Hematopoietic multipotent progenitor cell treated with erythropoietin and hydrocortisone succinate and interleukin-3 and kit ligand, for 15 days (in vitro differentiated cells): Measurements from ENCODE around the gene FAM98C.
"Not testable (repeated sequence)": the region's sequence is repeated elsewhere in the genome, so short reads cannot be mapped to it uniquely, and the experiment has no call there.

ENCODE experiments used
- DNase-seq: peaks from one replicate; pipeline ENCODE4 v3.0.0-alpha.2; 2015; ENCODE audit warnings: low spot score

FAM98C gene

GRCh38 chr19:38402967-38403674 is at the start of gene FAM98C:
TSS of gene FAM98C (plus strand) at chr19:38403093. CDS start at chr19:38403154, 61 bp downstream.
- DNase-seq: peak; percentile 97

GRCh38 chr19:38355728-38356725 is 46.9 kb upstream of the FAM98C start:
- no peak for DNase-seq

- no peak for DNase-seq
These were observed 44.8 kb upstream of the FAM98C start for GRCh38 chr19:38358071-38358470.

GRCh38 chr19:38359242-38360021 is 43.5 kb upstream of the FAM98C start:
- no peak for DNase-seq

- no peak for DNase-seq
These were observed 42.5 kb upstream of the FAM98C start for GRCh38 chr19:38360351-38360750.

- no peak for DNase-seq
These were observed 41.9 kb upstream of the FAM98C start for GRCh38 chr19:38360839-38361631.

- DNase-seq: peak; percentile 15
These were observed 41.2 kb upstream of the FAM98C start for GRCh38 chr19:38361633-38362075.

GRCh38 chr19:38362076-38362945 is 40.6 kb upstream of the FAM98C start:
- peak; percentile 48 for DNase-seq

GRCh38 chr19:38362946-38363688 is 39.8 kb upstream of the FAM98C start:
- DNase-seq: not testable (repeated sequence)

- no peak for DNase-seq
These were observed 35.9 kb upstream of the FAM98C start for GRCh38 chr19:38367041-38367440.

- no peak for DNase-seq
These were observed 33.3 kb upstream of the FAM98C start for GRCh38 chr19:38369584-38369983.

- no peak for DNase-seq
These were observed 32.6 kb upstream of the FAM98C start for GRCh38 chr19:38370299-38370698.

GRCh38 chr19:38371081-38371480 is 31.8 kb upstream of the FAM98C start:
- DNase-seq: no peak

- DNase-seq: no peak
These were observed 29.0 kb upstream of the FAM98C start for GRCh38 chr19:38373907-38374331.

- DNase-seq: peak; percentile 100
These were observed 28.4 kb upstream of the FAM98C start, which contains the start of gene PSMD8 for GRCh38 chr19:38374332-38375097. TSS of gene PSMD8 (plus strand) at chr19:38374571. CDS start at chr19:38374602, 31 bp downstream.

GRCh38 chr19:38375098-38375493 is 27.8 kb upstream of the FAM98C start:
- DNase-seq: no peak

- DNase-seq: no peak
These were observed 27.1 kb upstream of the FAM98C start for GRCh38 chr19:38375748-38376147.

- DNase-seq: no peak
These were observed 26.3 kb upstream of the FAM98C start for GRCh38 chr19:38376576-38376975.

GRCh38 chr19:38377052-38377451 is 25.8 kb upstream of the FAM98C start:
- DNase-seq: no peak
